Osteocyte (in vitro differentiated cells): ENCODE results near the gene TSPAN12. TPM values are rescaled to one million over a fixed set of nuclear protein-coding genes. Genes with fewer than 3 reads are reported as not detected.

Experiments used
- DNase-seq: peaks from one replicate; pipeline ENCODE4 v3.0.0; 2021; ENCODE audit warnings: mixed read lengths; ENCODE audit not compliant: unreplicated experiment; ENCODE audit errors: extremely low spot score
- H3K27ac Mint-ChIP-seq: one replicate; pipeline ENCODE4 v1.8.0; 2021; ENCODE audit warnings: mild to moderate bottlenecking, mixed read lengths; ENCODE audit not compliant: unreplicated experiment
- H3K27me3 Mint-ChIP-seq: one replicate; pipeline ENCODE4 v1.8.0; 2021; ENCODE audit warnings: mixed read lengths; ENCODE audit not compliant: unreplicated experiment
- H3K36me3 Mint-ChIP-seq: one replicate; pipeline ENCODE4 v1.8.0; 2021; ENCODE audit warnings: mixed read lengths; ENCODE audit not compliant: unreplicated experiment
- H3K4me1 Mint-ChIP-seq: one replicate; pipeline ENCODE4 v1.8.0; 2021; ENCODE audit warnings: mixed read lengths; ENCODE audit not compliant: unreplicated experiment
- H3K4me3 Mint-ChIP-seq: one replicate; pipeline ENCODE4 v1.8.0; 2021; ENCODE audit warnings: mild to moderate bottlenecking, moderate library complexity, mixed read lengths; ENCODE audit not compliant: unreplicated experiment
- H3K9me3 Mint-ChIP-seq: one replicate; pipeline ENCODE4 v1.8.0; 2021; ENCODE audit warnings: mixed read lengths; ENCODE audit not compliant: unreplicated experiment
- CTCF ChIP-seq: fragments of 200-600 bp; sonication (generic); IDR thresholded peaks from 2 replicates; pipeline ENCODE4 v1.5.0; 2021; ENCODE audit warnings: antibody characterized with exemption, mild to moderate bottlenecking, moderate library complexity
- total RNA-seq: library from RNA; stranded (reverse); gene quantifications from 2 replicates; pipeline ENCODE4 v1.2.1, GENCODE V29; 2021

TSPAN12 gene
- total RNA-seq, 1 donor from 2014 or later = 13.2 TPM

GRCh38 chr7:120867932-120868331, 10.0 kb upstream of the TSPAN12 start:
- no peaks in the 10 kb centered on the region for H3K36me3 Mint-ChIP-seq
- peaks cover 7% of the 10 kb centered on the region for H3K27me3 Mint-ChIP-seq
- DNase-seq = no peak
- TF ChIP-seq CTCF = no peak
- H3K4me3 Mint-ChIP-seq = no peak overlapping the region
- peaks cover 6% of the 10 kb centered on the region for H3K4me1 Mint-ChIP-seq
- no peak overlapping the region for H3K27ac Mint-ChIP-seq
- no peaks in the 10 kb centered on the region for H3K9me3 Mint-ChIP-seq

GRCh38 chr7:120865191-120865981, 7.4 kb upstream of the TSPAN12 start:
- peaks cover 6% of the 10 kb centered on the region for H3K4me1 Mint-ChIP-seq
- DNase-seq = no peak
- H3K36me3 Mint-ChIP-seq = no peaks in the 10 kb centered on the region
- peak overlapping the region; percentile 48 for H3K27ac Mint-ChIP-seq
- no peaks in the 10 kb centered on the region for H3K9me3 Mint-ChIP-seq
- peaks cover 7% of the 10 kb centered on the region for H3K27me3 Mint-ChIP-seq
- no peak overlapping the region for H3K4me3 Mint-ChIP-seq
- no peak for TF ChIP-seq CTCF

GRCh38 chr7:120864141-120864900, 6.4 kb upstream of the TSPAN12 start:
- Mint-ChIP-seq H3K27ac (no peak overlapping the region), H3K9me3 (no peaks in the 10 kb centered on the region), H3K4me1 (peaks cover 6% of the 10 kb centered on the region), H3K4me3 (no peak overlapping the region), H3K27me3 (peaks cover 7% of the 10 kb centered on the region), H3K36me3 (no peaks in the 10 kb centered on the region)
- DNase-seq = no peak
- TF ChIP-seq CTCF = no peak

GRCh38 chr7:120862987-120863590, 5.1 kb upstream of the TSPAN12 start:
- Mint-ChIP-seq H3K27ac (no peak overlapping the region), H3K27me3 (peaks cover 7% of the 10 kb centered on the region), H3K4me1 (peaks cover 13% of the 10 kb centered on the region), H3K4me3 (no peak overlapping the region), H3K36me3 (no peaks in the 10 kb centered on the region), H3K9me3 (no peaks in the 10 kb centered on the region)
- DNase-seq = no peak
- no peak for TF ChIP-seq CTCF

GRCh38 chr7:120860156-120860555, 2.2 kb upstream of the TSPAN12 start:
- TF ChIP-seq CTCF = no peak
- Mint-ChIP-seq H3K9me3 (no peaks in the 10 kb centered on the region), H3K36me3 (peaks cover 2% of the 10 kb centered on the region), H3K4me1 (peaks cover 18% of the 10 kb centered on the region), H3K27me3 (peaks cover 4% of the 10 kb centered on the region), H3K4me3 (no peak overlapping the region), H3K27ac (no peak overlapping the region)
- no peak for DNase-seq
